ENCODE measurements around the gene HPN.

Gene HPN

GRCh38 chr19:35032356-35032865 lies 9.1 kb upstream of the HPN start:
- no peak for ATAC-seq (ENCODE audit: insufficient read depth, low read depth)
- Histone ChIP-seq H3K27me3 (ENCODE audit: insufficient read depth, low read length, poor library complexity) (peaks cover 16% of the 10 kb centered on the region), H3K27ac (ENCODE audit: low read length) (no peak overlapping the region), H3K79me2 (ENCODE audit: insufficient read depth, low read length) (no peaks in the 10 kb centered on the region), H3K9ac (ENCODE audit: low read depth, low read length) (no peak overlapping the region), H3K4me2 (ENCODE audit: insufficient read depth, low read length) (no peak overlapping the region), H4K20me1 (ENCODE audit: insufficient read depth, low read length) (peaks cover 25% of the 10 kb centered on the region), H3K4me3 (ENCODE audit: low read depth in 1 of 2, low read length in 2 of 2) (no peak overlapping the region), H2AFZ (ENCODE audit: low read depth, low read length) (no peak overlapping the region), H3K36me3 (ENCODE audit: insufficient read depth, low read length) (peaks cover 10% of the 10 kb centered on the region), H3K4me1 (ENCODE audit: insufficient read depth, low read length) (peaks cover 7% of the 10 kb centered on the region; the same call in 1 of the 2 replicates), H3K9me3 (ENCODE audit: insufficient read depth, low read length, severe bottlenecking) (no peaks in the 10 kb centered on the region)
- DNase-seq = no peak
- TF ChIP-seq CTCF (IDR thresholded peaks at IDR 0.05; ENCODE audit: borderline replicate concordance, extremely low read depth, low read length, poor library complexity, severe bottlenecking) = no peak
- no peak for TF ChIP-seq EZH2 (IDR thresholded peaks at IDR 0.05; ENCODE audit: borderline replicate concordance, low read depth, low read length, severe bottlenecking)

- H3K79me2 ChIP-seq (ENCODE audit: insufficient read depth, low read length) = no peaks in the 10 kb centered on the region
- H3K36me3 ChIP-seq (ENCODE audit: insufficient read depth, low read length) = 0 out of 2 replicates have a peak, but pooled peaks cover under 1% of the 10 kb centered on the region
- ATAC-seq (ENCODE audit: insufficient read depth, low read depth) = no peak
- no peak overlapping the region for H3K27ac ChIP-seq (ENCODE audit: low read length)
- DNase-seq = no peak
- H2AFZ ChIP-seq (ENCODE audit: low read depth, low read length) = no peak overlapping the region
- H4K20me1 ChIP-seq (ENCODE audit: insufficient read depth, low read length) = peaks cover 15% of the 10 kb centered on the region
- no peak for TF ChIP-seq CTCF (IDR thresholded peaks at IDR 0.05; ENCODE audit: borderline replicate concordance, extremely low read depth, low read length, poor library complexity, severe bottlenecking)
- no peak for TF ChIP-seq EZH2 (IDR thresholded peaks at IDR 0.05; ENCODE audit: borderline replicate concordance, low read depth, low read length, severe bottlenecking)
- peaks cover 7% of the 10 kb centered on the region; the same call in 1 of the 2 replicates for H3K4me1 ChIP-seq (ENCODE audit: insufficient read depth, low read length)
- H3K4me2 ChIP-seq (ENCODE audit: insufficient read depth, low read length) = no peak overlapping the region
- no peaks in the 10 kb centered on the region for H3K9me3 ChIP-seq (ENCODE audit: insufficient read depth, low read length, severe bottlenecking)
- peaks cover 16% of the 10 kb centered on the region for H3K27me3 ChIP-seq (ENCODE audit: insufficient read depth, low read length, poor library complexity)
- H3K9ac ChIP-seq (ENCODE audit: low read depth, low read length) = no peak overlapping the region
- H3K4me3 ChIP-seq (ENCODE audit: low read depth in 1 of 2, low read length in 2 of 2) = no peak overlapping the region
These were observed 8.2 kb upstream of the HPN start for GRCh38 chr19:35033067-35034004.

GRCh38 chr19:35034005-35034502 lies 7.5 kb upstream of the HPN start:
- H3K27ac ChIP-seq (ENCODE audit: low read length) = no peak overlapping the region
- no peak for TF ChIP-seq CTCF (IDR thresholded peaks at IDR 0.05; ENCODE audit: borderline replicate concordance, extremely low read depth, low read length, poor library complexity, severe bottlenecking)
- no peak for TF ChIP-seq EZH2 (IDR thresholded peaks at IDR 0.05; ENCODE audit: borderline replicate concordance, low read depth, low read length, severe bottlenecking)
- peaks cover 14% of the 10 kb centered on the region for H4K20me1 ChIP-seq (ENCODE audit: insufficient read depth, low read length)
- H3K36me3 ChIP-seq (ENCODE audit: insufficient read depth, low read length) = no peaks in the 10 kb centered on the region
- peaks cover 16% of the 10 kb centered on the region for H3K27me3 ChIP-seq (ENCODE audit: insufficient read depth, low read length, poor library complexity)
- H3K79me2 ChIP-seq (ENCODE audit: insufficient read depth, low read length) = no peaks in the 10 kb centered on the region
- H3K9me3 ChIP-seq (ENCODE audit: insufficient read depth, low read length, severe bottlenecking) = no peaks in the 10 kb centered on the region
- DNase-seq (no peak), ATAC-seq (ENCODE audit: insufficient read depth, low read depth) (no peak)
- peaks cover 7% of the 10 kb centered on the region; the same call in 1 of the 2 replicates for H3K4me1 ChIP-seq (ENCODE audit: insufficient read depth, low read length)
- H3K9ac ChIP-seq (ENCODE audit: low read depth, low read length) = no peak overlapping the region
- no peak overlapping the region for H3K4me3 ChIP-seq (ENCODE audit: low read depth in 1 of 2, low read length in 2 of 2)
- no peak overlapping the region for H3K4me2 ChIP-seq (ENCODE audit: insufficient read depth, low read length)
- no peak overlapping the region for H2AFZ ChIP-seq (ENCODE audit: low read depth, low read length)

Data from DND-41 (cell line).